GM21360 (cell line): Measurements from ENCODE around the gene DHPS.

Source experiments
- ATAC-seq: cut with Tn5 transposase; IDR thresholded peaks from one replicate; pipeline ENCODE4 v1.9.1; 2021; ENCODE audit warnings: mild to moderate bottlenecking, moderate library complexity; ENCODE audit not compliant: unreplicated experiment

DHPS gene

DNA sequence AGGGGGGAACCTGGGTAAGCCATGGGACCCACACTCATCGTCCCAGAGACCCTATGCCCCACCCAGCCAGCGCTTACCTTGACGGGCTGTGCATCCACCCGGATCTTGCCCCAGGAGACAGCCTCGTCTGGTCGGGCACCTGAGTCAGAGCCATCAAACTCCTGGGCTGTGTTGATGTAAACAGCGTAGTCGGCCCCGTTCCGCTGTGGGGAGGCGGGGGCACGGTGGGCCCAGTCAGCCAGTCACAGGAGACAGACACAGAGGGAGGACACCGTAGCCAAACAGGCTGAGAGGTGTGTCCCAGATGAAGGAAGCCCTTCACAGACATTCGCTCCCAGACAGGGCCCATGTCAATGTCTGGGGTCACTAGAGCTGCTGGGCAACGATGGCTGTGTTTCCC, 5.7 kb downstream of the DHPS start:
- ATAC-seq = no peak

DNA sequence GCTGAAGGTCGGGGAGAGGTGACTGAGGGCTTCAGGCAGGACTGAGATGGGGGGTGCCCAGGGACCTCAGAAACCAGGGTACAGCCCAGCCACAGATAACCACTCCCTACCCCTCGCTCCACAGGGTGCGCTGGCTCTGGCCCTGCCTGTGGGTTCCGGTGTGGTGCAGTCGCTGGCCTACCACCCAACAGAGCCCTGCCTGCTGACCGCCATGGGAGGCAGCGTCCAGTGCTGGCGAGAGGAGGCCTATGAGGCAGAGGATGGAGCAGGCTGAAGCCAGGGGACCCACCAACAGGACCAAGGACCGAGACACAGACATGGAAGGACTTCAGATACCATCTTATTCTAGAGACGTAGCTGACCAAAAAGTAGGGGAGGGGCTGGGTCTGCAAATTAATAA, 6.3 kb downstream of the DHPS start:
- ATAC-seq = no peak

DNA sequence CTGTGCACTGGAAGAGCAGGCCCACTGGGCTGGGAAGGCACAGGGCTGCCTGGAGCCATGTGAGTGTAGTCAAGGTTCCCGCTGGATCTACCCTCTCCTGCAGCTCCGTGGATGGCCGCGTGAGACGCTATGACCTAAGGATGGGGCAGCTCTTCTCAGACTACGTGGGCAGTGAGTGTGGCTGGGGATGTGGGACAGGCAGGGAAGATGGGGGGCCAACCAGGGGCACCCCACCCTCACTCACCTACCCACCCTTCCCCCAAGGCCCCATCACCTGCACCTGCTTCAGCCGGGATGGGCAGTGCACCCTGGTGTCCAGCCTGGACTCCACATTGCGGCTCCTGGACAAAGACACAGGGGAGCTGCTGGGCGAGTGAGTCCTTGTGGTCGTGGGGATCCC, 8.9 kb downstream of the DHPS start:
- no peak for ATAC-seq

DNA sequence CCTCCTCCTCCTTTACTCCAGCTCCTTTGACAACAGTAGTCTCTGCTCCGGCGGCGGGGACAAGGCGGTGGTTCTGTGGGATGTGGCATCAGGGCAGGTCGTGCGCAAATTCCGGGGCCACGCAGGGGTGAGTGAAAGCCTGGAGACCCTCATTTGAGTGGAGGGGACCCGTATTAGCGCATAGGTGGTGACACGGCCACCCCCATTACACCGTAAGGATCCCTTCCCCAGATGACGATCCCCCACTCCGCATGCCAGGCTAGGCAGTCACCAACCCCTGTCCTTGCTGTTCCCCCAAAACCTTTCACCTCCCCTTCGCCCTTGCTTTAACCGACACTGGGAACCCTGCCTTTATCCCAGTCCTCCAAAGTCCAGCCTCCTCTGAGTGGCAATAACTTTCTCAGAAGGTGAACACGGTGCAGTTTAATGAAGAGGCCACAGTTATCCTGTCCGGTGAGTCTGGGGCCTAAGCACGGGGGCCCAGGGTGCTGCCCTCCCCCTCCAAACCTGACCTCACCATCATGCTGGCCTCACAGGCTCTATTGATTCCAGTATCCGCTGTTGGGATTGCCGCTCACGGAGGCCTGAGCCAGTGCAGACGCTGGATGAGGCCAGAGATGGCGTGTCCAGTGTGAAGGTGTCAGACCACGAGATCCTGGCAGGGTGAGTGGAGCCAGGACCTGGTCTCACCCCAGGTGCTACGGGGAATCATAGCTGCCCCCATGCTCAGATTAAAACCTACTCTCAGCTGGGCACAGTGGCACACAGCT, 11.3 kb downstream of the DHPS start:
- no peak for ATAC-seq

GRCh38 chr19:12669270-12670158, 12.2 kb downstream of the DHPS start:
- no peak for ATAC-seq

GRCh38 chr19:12668932-12669269, 12.8 kb downstream of the DHPS start:
- no peak for ATAC-seq

DNA sequence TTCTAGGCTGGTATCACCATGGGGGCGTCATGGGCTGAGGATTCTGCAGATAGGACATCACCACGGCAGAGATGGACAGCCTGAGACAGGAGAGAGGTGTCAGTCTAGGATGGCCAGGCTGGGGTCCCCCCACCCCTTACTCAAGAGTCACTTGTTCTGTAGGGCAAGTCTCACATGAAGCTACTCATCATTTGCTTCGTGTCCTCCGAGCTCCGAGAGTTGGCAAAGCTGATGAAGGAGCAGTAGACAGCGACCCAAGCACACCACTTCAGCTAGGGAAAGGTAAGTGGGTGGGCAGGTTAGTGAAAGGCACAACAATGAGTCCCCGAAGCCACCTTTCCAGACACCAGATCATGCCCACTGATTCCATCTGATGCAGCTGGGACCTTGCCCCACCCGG, 13.3 kb downstream of the DHPS start:
- no peak for ATAC-seq

GRCh38 chr19:12667731-12668302, 13.9 kb downstream of the DHPS start:
- ATAC-seq = no peak

- ATAC-seq = peak; percentile 41
These were observed 15.2 kb downstream of the DHPS start, which contains the start of the genes MAN2B1 and WDR83 for GRCh38 chr19:12666265-12667048. Gene MAN2B1, minus strand, starts transcription at chr19:12666742. Its CDS starts 41 bp downstream, at chr19:12666701. Gene WDR83, plus strand, starts transcription at chr19:12666807. Its CDS starts 2,984 bp downstream, at chr19:12669791.

DNA sequence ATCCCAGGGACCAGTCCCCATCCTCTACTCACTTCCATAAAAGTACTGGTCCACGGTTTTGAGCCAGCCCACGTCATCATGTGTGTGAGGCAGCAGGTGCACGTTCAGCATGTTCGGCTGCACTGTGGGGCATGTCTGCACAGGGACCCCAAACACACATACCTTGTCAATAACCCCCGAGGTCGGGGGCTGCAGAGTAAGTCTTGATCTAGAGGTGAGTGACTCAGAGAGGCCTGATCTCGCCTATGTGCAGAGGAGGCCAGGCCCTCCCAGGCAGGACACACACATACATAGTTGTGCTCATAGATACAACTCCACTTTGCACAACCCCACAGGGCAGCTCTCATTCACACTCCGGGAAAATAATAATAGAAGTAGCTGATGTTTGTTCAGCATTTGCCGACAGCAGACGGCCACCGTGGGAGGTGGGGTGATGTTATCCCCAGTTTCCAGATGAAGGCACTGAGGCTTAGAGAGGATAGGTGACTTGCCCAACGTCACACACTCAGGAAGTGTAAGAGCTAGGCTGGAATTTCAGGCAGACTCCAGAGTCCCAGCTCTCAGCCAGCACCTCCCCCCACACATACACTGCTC, 15.9 kb downstream of the DHPS start:
- ATAC-seq = no peak

DNA sequence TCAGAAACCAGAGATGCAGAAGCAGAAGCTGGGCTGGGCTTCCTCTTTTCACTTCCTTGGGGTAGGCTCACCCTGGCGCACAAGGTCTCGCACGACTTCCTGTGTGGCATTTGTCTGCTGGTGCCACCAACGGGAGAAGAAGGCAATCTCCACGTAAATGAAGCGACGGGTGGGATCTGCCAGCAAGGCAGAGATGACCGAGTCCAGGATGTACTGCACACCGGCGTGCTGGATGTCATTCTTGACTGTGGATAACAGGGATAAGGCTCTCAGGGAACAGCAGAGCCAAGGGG, 16.5 kb downstream of the DHPS start:
- no peak for ATAC-seq

- ATAC-seq = no peak
These were observed 17.0 kb downstream of the DHPS start for GRCh38 chr19:12664406-12665280.

DNA sequence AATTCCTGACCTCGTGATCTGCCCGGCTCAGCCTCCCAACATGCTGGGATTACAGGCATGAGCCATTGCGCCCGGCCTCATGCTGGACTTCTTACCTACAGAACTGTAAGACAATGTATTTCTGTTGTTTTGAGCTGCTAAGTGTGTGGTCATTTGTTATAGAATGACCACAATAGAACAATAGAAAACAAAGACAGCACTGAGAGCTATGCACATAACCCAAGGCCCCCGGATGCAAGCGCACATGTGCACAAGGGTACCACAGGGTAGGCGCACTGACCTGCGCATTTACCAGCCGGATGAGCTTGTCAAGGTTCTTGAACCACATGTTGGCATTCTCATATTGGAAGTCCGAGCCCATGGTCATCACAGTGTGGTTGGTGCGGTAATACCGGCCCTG, 20.7 kb downstream of the DHPS start:
- no peak for ATAC-seq

- no peak for ATAC-seq
These were observed 23.7 kb downstream of the DHPS start for GRCh38 chr19:12657966-12658365.

DNA sequence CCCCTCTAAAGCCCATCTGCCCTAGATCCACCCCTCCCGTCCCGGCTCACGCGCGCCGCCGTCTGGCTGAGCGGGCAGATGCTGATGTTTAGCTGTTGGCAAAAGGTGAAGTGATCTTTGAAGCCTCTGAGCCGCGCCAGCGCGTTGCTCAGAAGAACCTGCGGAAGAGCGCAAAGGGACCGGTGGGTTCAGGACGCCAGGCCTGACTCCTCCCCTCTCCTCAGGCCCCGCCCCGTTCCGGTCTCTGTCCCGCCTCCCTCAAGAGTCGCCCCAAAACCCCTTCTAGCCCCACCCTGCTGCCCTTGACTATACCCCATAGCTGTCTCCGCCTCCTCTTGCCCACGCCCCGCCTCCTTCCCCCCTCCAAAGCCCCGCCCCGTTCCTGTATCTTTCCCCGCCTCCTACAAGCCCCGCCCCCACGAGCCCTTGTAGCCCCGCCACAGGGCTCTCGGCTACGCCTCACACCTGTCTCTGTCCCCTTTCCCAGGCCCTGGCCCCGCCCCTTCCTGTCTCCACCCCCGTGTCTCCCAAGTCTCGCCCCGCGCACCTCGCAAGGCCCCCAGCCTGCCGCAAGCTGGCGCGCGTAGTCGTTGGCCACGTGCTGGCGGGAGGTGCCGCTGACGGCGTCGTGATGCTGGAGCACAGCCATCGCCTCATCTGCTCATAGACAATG, 24.6 kb downstream of the DHPS start:
- ATAC-seq = no peak

DNA sequence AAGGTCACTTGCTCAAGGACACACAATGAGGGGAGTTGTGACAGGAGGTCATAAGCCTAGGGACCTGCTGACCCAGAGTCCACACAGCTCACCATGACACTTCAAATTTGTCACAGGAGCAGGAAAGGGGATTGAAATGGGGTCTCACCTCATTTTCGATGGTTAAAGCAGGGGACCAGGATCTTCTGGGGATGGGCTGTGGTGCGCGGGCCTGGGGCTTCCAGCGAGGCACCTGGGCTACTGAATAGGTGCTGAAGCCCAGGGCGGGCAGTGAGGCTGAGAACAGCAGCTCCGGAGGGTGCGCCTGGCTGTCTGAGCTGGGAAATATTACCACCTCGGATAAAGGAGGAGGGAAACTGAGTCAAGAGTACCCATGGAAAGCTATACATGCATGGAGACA, 26.1 kb downstream of the DHPS start:
- ATAC-seq = no peak

GRCh38 chr19:12652219-12652618, 29.5 kb downstream of the DHPS start:
- ATAC-seq = no peak

DNA sequence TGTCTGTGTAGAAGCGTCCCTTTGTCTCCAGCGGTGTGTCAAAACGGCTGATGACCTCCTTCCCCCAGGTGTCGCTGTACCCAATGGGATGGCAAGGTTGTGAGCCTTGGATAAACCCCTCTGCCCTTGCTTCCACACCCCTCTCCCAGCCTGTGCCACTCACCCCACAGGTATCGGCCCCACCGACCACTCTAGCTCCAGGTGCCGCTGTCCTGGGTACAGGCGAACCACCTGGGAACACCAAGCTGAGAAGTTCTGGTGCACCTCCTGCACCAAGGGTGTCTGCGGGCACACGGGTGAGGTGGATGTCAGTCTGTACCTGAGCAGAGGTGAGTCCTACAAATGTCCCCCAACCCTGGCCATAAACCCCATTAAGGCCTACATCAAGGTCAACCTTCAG, 31.7 kb downstream of the DHPS start:
- ATAC-seq = no peak

GRCh38 chr19:12648088-12648487, 33.6 kb downstream of the DHPS start:
- no peak for ATAC-seq
